Transverse colon (tissue), 4 donors: ENCODE measurements around the gene SAV1.

Source experiments
- CTCF ChIP-seq, 5 experiments: fragments of 200-600 bp in 3 of 5; fragments of 450-650 bp in 2 of 5; sonication (generic) in 3 of 5; IDR thresholded peaks; 1 replicate in 2 of 5; 2 replicates in 3 of 5; pipeline ENCODE4 v1.5.1; 2016 to 2017; ENCODE audit warnings: antibody characterized with exemption in 5 of 5, inconsistent platforms in 3 of 5, mild to moderate bottlenecking in 2 of 5, moderate library complexity in 1 of 5
- POLR2AphosphoS5 ChIP-seq, 3 donors: sonication (generic); formaldehyde crosslinking; IDR thresholded peaks; one replicate each; pipeline ENCODE4 v1.6.1; 2016; ENCODE audit warnings: antibody characterized with exemption in 3 of 3

- TF ChIP-seq CTCF (IDR thresholded peaks at IDR 0.05) (no peak), POLR2AphosphoS5 (IDR thresholded peaks at IDR 0.05) (no peak)
These were observed 29.7 kb upstream of the SAV1 start for GRCh38 chr14:50697659-50698290.
